HepG2 (cell line): ENCODE data around the gene P2RY6.

Experiments used
- CC2D1A ChIP-seq: sonication (generic); formaldehyde crosslinking; IDR thresholded peaks from 2 replicates; pipeline ENCODE4 v1.8.1; 2023; ENCODE audit warnings: mild to moderate bottlenecking, missing genetic modification reagents
- CCDC6 ChIP-seq: sonication (generic); formaldehyde crosslinking; IDR thresholded peaks from 2 replicates; pipeline ENCODE4 v1.8.1; 2022; ENCODE audit warnings: mild to moderate bottlenecking, missing genetic modification reagents, moderate library complexity
- CREB1 ChIP-seq, 2 experiments: fragments of 450-650 bp in 1 of 2; IDR thresholded peaks; 2 replicates each; pipeline ENCODE4 v1.6.1; 2016 to 2017; ENCODE audit warnings: control low read depth in 1 of 2, mild to moderate bottlenecking in 1 of 2, missing compliant biosample characterization in 1 of 2, missing genetic modification characterization in 1 of 2
- CTCF ChIP-seq: sonication (generic); formaldehyde crosslinking; IDR thresholded peaks from 2 replicates; pipeline ENCODE4 v1.5.0; 2020; ENCODE audit warnings: mild to moderate bottlenecking, missing genetic modification reagents, moderate library complexity
- NCOA2 ChIP-seq: sonication (generic); formaldehyde crosslinking; IDR thresholded peaks from 2 replicates; pipeline ENCODE4 v1.8.0; 2022; ENCODE audit warnings: inconsistent platforms
- RAD21 ChIP-seq: fragments of 450-650 bp; formaldehyde crosslinking; IDR thresholded peaks from 2 replicates; pipeline ENCODE4 v1.5.0; 2020; ENCODE audit warnings: mild to moderate bottlenecking
- YEATS2 ChIP-seq: sonication (generic); formaldehyde crosslinking; IDR thresholded peaks from 2 replicates; pipeline ENCODE4 v1.4.0; 2020; ENCODE audit warnings: missing genetic modification reagents, borderline replicate concordance
- ZNF296 ChIP-seq: sonication (generic); formaldehyde crosslinking; conservative IDR thresholded peaks from 2 replicates; pipeline ENCODE4 v1.5.0; 2020; ENCODE audit warnings: mild to moderate bottlenecking, missing genetic modification reagents

GRCh38 chr11:73240190-73240781 is 31.9 kb upstream of the P2RY6 start:
- TF ChIP-seq CTCF (CRISPR knock-in tag), result no peak
- no peak for TF ChIP-seq NCOA2 (CRISPR knock-in tag)
- TF ChIP-seq CREB1 (IDR thresholded peaks at IDR 0.05), result no peak
- TF ChIP-seq CREB1 (CRISPR knock-in tag; IDR thresholded peaks at IDR 0.05), result no peak
- no peak for TF ChIP-seq RAD21
- no peak for TF ChIP-seq CC2D1A (CRISPR knock-in tag)
- no peak for TF ChIP-seq YEATS2 (CRISPR knock-in tag)
- TF ChIP-seq ZNF296, result no peak
- TF ChIP-seq CCDC6, result no peak
